ENCODE results near the gene PEX14.

GRCh38 chr1:10451287-10451686, 23.5 kb upstream of the PEX14 start:
- TF ChIP-seq POLR2A (IDR thresholded peaks at IDR 0.05; ENCODE audit: low read length) (no peak), GATA1 (IDR thresholded peaks at IDR 0.05; ENCODE audit: low read depth, low read length) (no peak)

Measured in erythroblast (primary cell).